Hepatocyte (in vitro differentiated cells): ENCODE data around the gene ERGIC1.

Experiments used
- CTCF ChIP-seq: fragments of 200-600 bp; sonication (generic); IDR thresholded peaks from 2 replicates; pipeline ENCODE4 v1.5.1; 2016; ENCODE audit warnings: antibody characterized with exemption, mild to moderate bottlenecking; ENCODE audit not compliant: poor library complexity
- EZH2phosphoT487 ChIP-seq: fragments of 200-600 bp; sonication (generic); IDR thresholded peaks from one replicate; pipeline ENCODE4 v1.6.1; 2018; ENCODE audit warnings: antibody characterized with exemption, mild to moderate bottlenecking, low read depth, moderate library complexity; ENCODE audit not compliant: unreplicated experiment, severe bottlenecking

DNA sequence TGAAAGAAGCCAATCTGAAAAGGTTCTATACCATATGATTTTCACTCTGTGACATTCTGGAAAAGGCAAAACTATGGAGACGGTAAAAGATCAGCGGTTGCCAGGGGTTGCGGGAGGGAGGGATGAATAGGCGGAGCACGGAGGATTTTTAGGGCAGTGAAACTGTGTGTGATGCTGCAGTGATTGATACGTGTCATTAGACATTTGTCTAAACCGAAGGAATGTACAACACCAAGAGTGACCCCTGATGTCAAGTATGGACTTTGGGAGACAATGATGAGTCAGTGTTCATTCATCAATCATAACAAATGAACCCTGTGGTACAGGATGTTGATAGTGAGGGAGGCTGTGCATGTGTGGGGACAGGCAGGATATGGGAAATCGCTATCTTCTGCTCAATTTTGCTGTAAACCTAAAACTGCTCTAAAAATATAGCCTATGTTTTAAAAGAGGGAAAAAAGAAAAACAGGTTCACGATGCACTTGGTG, 34.4 kb downstream of the ERGIC1 start:
- TF ChIP-seq CTCF = no peak
- TF ChIP-seq EZH2phosphoT487 = no peak
